Natural killer cell treated with Interleukin-12 subunit alpha and Interleukin-12 subunit beta and Interleukin-15 and Interleukin-18, amount 100 ng/mL, for 72 hours (primary cell): ENCODE data around the gene ZER1. TPM values are rescaled to one million over a fixed set of nuclear protein-coding genes. Genes with fewer than 3 reads are reported as not detected.
A peak's percentile ranks its signal among the peaks of the same experiment; 100 is the strongest.
"Not testable (repeated sequence)": the region's sequence is repeated elsewhere in the genome, so short reads cannot be mapped to it uniquely, and the experiment has no call there.

ENCODE experiments used
- ATAC-seq, 2 donors: fragments of 150-1000 bp; cut with Tn5 transposase in 1 of 2; sonication (Bioruptor Pico), chemical (Tn5 transposase) in 1 of 2; 2 replicates each; pipeline ENCODE4 v1.10.0; 2021
- DNase-seq: peaks from one replicate; pipeline ENCODE4 v3.0.0; 2022; ENCODE audit warnings: low spot score
- H3K27ac Mint-ChIP-seq, 2 donors: 1 replicate in 1 of 2; 2 replicates in 1 of 2; pipeline ENCODE4 v1.8.0; 2022; ENCODE audit warnings: mixed read lengths in 2 of 2, mild to moderate bottlenecking in 1 of 2, moderate library complexity in 1 of 2
- H3K27me3 Mint-ChIP-seq, 2 donors: 1 replicate in 1 of 2; 2 replicates in 1 of 2; pipeline ENCODE4 v1.8.0; 2022; ENCODE audit warnings: mixed read lengths in 2 of 2
- H3K36me3 Mint-ChIP-seq: one replicate; pipeline ENCODE4 v1.8.0; 2022; ENCODE audit warnings: mixed read lengths
- H3K4me1 Mint-ChIP-seq, 2 donors: 1 replicate in 1 of 2; 2 replicates in 1 of 2; pipeline ENCODE4 v1.8.0; 2022; ENCODE audit warnings: low read depth in 2 of 2, mixed read lengths in 2 of 2, mild to moderate bottlenecking in 1 of 2
- H3K4me3 Mint-ChIP-seq: one replicate; pipeline ENCODE4 v1.8.0; 2022; ENCODE audit warnings: mixed read lengths
- H3K9me3 Mint-ChIP-seq: 2 replicates; pipeline ENCODE4 v1.8.0; 2022; ENCODE audit warnings: mixed read lengths
- total RNA-seq, 2 donors: library from RNA; stranded (reverse); gene quantifications; one replicate each; pipeline ENCODE4 v1.2.3, GENCODE V29; 2022

ZER1 gene
- total RNA-seq, 2 donors from 2014 or later, result 21.5 to 22.4 TPM

GRCh38 chr9:128802482-128802881 lies 30.8 kb upstream of the ZER1 start:
- Mint-ChIP-seq H3K9me3 (no peaks in the 10 kb centered on the region), H3K27ac (no peak overlapping the region), H3K27me3 (no peaks in the 10 kb centered on the region), H3K4me1 (no peaks in the 10 kb centered on the region), H3K36me3 (peaks cover 12% of the 10 kb centered on the region), H3K4me3 (no peak overlapping the region)
- ATAC-seq (no peak), DNase-seq (no peak)

- peaks cover 12% of the 10 kb centered on the region for H3K36me3 Mint-ChIP-seq
- H3K27me3 Mint-ChIP-seq, result no peaks in the 10 kb centered on the region
- no peak overlapping the region for H3K4me3 Mint-ChIP-seq
- no peaks in the 10 kb centered on the region for H3K9me3 Mint-ChIP-seq
- no peak for DNase-seq
- no peaks in the 10 kb centered on the region for H3K4me1 Mint-ChIP-seq
- peak in 1 of 2 donors; percentile 9 for ATAC-seq
- H3K27ac Mint-ChIP-seq, result no peak overlapping the region
These were observed 28.3 kb upstream of the ZER1 start for GRCh38 chr9:128800061-128800460.

GRCh38 chr9:128798896-128799295 lies 27.2 kb upstream of the ZER1 start:
- H3K36me3 Mint-ChIP-seq, result peaks cover 14% of the 10 kb centered on the region
- H3K27ac Mint-ChIP-seq, result no peak overlapping the region
- H3K27me3 Mint-ChIP-seq, result no peaks in the 10 kb centered on the region

GRCh38 chr9:128794961-128795360 lies 23.2 kb upstream of the ZER1 start:
- H3K9me3 Mint-ChIP-seq, H3K4me1 Mint-ChIP-seq, H3K27ac Mint-ChIP-seq, H3K27me3 Mint-ChIP-seq, H3K4me3 Mint-ChIP-seq, DNase-seq, ATAC-seq: not testable (repeated sequence)
- H3K36me3 Mint-ChIP-seq, result peaks cover 17% of the 10 kb centered on the region

More at GRCh38 chr9:128798896-128799295, 27.2 kb upstream of the ZER1 start:
- Mint-ChIP-seq H3K4me3 (no peak overlapping the region), H3K9me3 (no peaks in the 10 kb centered on the region), H3K4me1 (no peaks in the 10 kb centered on the region)
- no peak for DNase-seq
- ATAC-seq, result no peak

- ATAC-seq, result no peak
- H3K9me3 Mint-ChIP-seq, result no peaks in the 10 kb centered on the region
- H3K36me3 Mint-ChIP-seq, result peaks cover 12% of the 10 kb centered on the region
- H3K27me3 Mint-ChIP-seq, result no peaks in the 10 kb centered on the region
- H3K27ac Mint-ChIP-seq, result no peak overlapping the region
- peaks cover 3 to 8% of the 10 kb centered on the region in 2 donors for H3K4me1 Mint-ChIP-seq
- no peak for DNase-seq
- H3K4me3 Mint-ChIP-seq, result no peak overlapping the region
These were observed 21.4 kb upstream of the ZER1 start for GRCh38 chr9:128792978-128793686.

GRCh38 chr9:128792134-128792533 lies 20.4 kb upstream of the ZER1 start:
- H3K4me1 Mint-ChIP-seq, result peaks cover 11 to 15% of the 10 kb centered on the region in 2 donors
- H3K9me3 Mint-ChIP-seq, result no peaks in the 10 kb centered on the region
- DNase-seq (no peak), ATAC-seq (no peak)
- no peak overlapping the region for H3K27ac Mint-ChIP-seq
- no peaks in the 10 kb centered on the region for H3K27me3 Mint-ChIP-seq
- H3K36me3 Mint-ChIP-seq, result peaks cover 9% of the 10 kb centered on the region
- no peak overlapping the region for H3K4me3 Mint-ChIP-seq

- peaks cover 15% of the 10 kb centered on the region in 2 donors for H3K4me1 Mint-ChIP-seq
- no peaks in the 10 kb centered on the region for H3K27me3 Mint-ChIP-seq
- ATAC-seq, result no peak
- no peak for DNase-seq
- no peak overlapping the region for H3K27ac Mint-ChIP-seq
- H3K4me3 Mint-ChIP-seq, result no peak overlapping the region
- no peaks in the 10 kb centered on the region for H3K9me3 Mint-ChIP-seq
- H3K36me3 Mint-ChIP-seq, result peaks cover 9% of the 10 kb centered on the region
These were observed 18.8 kb upstream of the ZER1 start for GRCh38 chr9:128790536-128790935.

- ATAC-seq, result no peak
- Mint-ChIP-seq H3K36me3 (peaks cover 4% of the 10 kb centered on the region), H3K4me1 (peaks cover 15% of the 10 kb centered on the region in 2 donors), H3K27me3 (no peaks in the 10 kb centered on the region), H3K27ac (peak overlapping the region; percentile 77 to 88), H3K9me3 (no peaks in the 10 kb centered on the region), H3K4me3 (peak overlapping the region; percentile 98)
- DNase-seq, result no peak
These were observed 16.7 kb upstream of the ZER1 start for GRCh38 chr9:128788445-128788844.

- no peak for DNase-seq
- peaks cover under 1% of the 10 kb centered on the region for H3K36me3 Mint-ChIP-seq
- peak overlapping the region; percentile 98 for H3K4me3 Mint-ChIP-seq
- H3K9me3 Mint-ChIP-seq, result no peaks in the 10 kb centered on the region
- peaks cover 9 to 15% of the 10 kb centered on the region in 2 donors for H3K4me1 Mint-ChIP-seq
- H3K27ac Mint-ChIP-seq, result peak overlapping the region; percentile 77 to 88
- ATAC-seq, result no peak
- H3K27me3 Mint-ChIP-seq, result no peaks in the 10 kb centered on the region
These were observed 15.9 kb upstream of the ZER1 start for GRCh38 chr9:128787659-128788058.

- peak; percentile 93 for DNase-seq
- Mint-ChIP-seq H3K27me3 (no peaks in the 10 kb centered on the region), H3K4me3 (peak within 1 kb of the TSS; percentile 98), H3K4me1 (peaks cover 9 to 15% of the 10 kb centered on the region in 2 donors), H3K27ac (peak within 1 kb of the TSS; percentile 77 to 88), H3K9me3 (no peaks in the 10 kb centered on the region), H3K36me3 (no peaks in the 10 kb centered on the region)
- ATAC-seq, result peak; percentile 98
These were observed 15.2 kb upstream of the ZER1 start, which contains the start of gene TBC1D13 for GRCh38 chr9:128786681-128787601. Gene TBC1D13, plus strand, starts transcription at chr9:128787253. Its CDS starts 101 bp downstream, at chr9:128787354.

GRCh38 chr9:128785427-128785826 lies 13.7 kb upstream of the ZER1 start:
- DNase-seq (no peak), ATAC-seq (no peak)
- Mint-ChIP-seq H3K27me3 (peaks cover 0 to 2% of the 10 kb centered on the region in 2 donors), H3K4me3 (no peak overlapping the region), H3K9me3 (peaks cover 4% of the 10 kb centered on the region), H3K27ac (no peak overlapping the region), H3K4me1 (peaks cover 9 to 15% of the 10 kb centered on the region in 2 donors), H3K36me3 (no peaks in the 10 kb centered on the region)

GRCh38 chr9:128782669-128783068 lies 10.9 kb upstream of the ZER1 start:
- ATAC-seq, result no peak
- Mint-ChIP-seq H3K9me3 (peaks cover 4% of the 10 kb centered on the region), H3K27ac (no peak overlapping the region), H3K4me1 (peaks cover 3 to 8% of the 10 kb centered on the region in 2 donors), H3K36me3 (no peaks in the 10 kb centered on the region), H3K27me3 (peaks cover 0 to 2% of the 10 kb centered on the region in 2 donors), H3K4me3 (no peak overlapping the region)
- DNase-seq, result no peak

GRCh38 chr9:128781187-128782070 lies 9.7 kb upstream of the ZER1 start:
- no peak overlapping the region for H3K27ac Mint-ChIP-seq
- H3K9me3 Mint-ChIP-seq, result peaks cover 4% of the 10 kb centered on the region
- H3K27me3 Mint-ChIP-seq, result peaks cover 0 to 2% of the 10 kb centered on the region in 2 donors
- H3K36me3 Mint-ChIP-seq, result no peaks in the 10 kb centered on the region
- ATAC-seq (no peak), DNase-seq (no peak)
- H3K4me1 Mint-ChIP-seq, result no peaks in the 10 kb centered on the region
- H3K4me3 Mint-ChIP-seq, result no peak overlapping the region
